Effector memory CD8-positive, alpha-beta T cell (primary cell): ENCODE data around the gene MOV10.
A peak's percentile ranks its signal among the peaks of the same experiment; 100 is the strongest.
"Not testable (repeated sequence)": the region's sequence is repeated elsewhere in the genome, so short reads cannot be mapped to it uniquely, and the experiment has no call there.

Source experiments
- ATAC-seq: fragments of 150-1000 bp; cut with Tn5 transposase; replicated peaks from 2 replicates; pipeline ENCODE4 v1.10.0; 2021; ENCODE audit warnings: mild to moderate bottlenecking, moderate library complexity
- DNase-seq, 3 experiments: peaks; one replicate each; pipeline ENCODE4 v3.0.0; 2021
- H3K27ac Mint-ChIP-seq, 2 donors: one replicate each; pipeline ENCODE4 v1.8.0; 2022; ENCODE audit warnings: mild to moderate bottlenecking in 2 of 2, mixed read lengths in 2 of 2, moderate library complexity in 2 of 2
- H3K27me3 Mint-ChIP-seq, 2 donors: one replicate each; pipeline ENCODE4 v1.8.0; 2022; ENCODE audit warnings: mixed read lengths in 2 of 2
- H3K36me3 Mint-ChIP-seq: one replicate; pipeline ENCODE4 v1.8.0; 2022; ENCODE audit warnings: mild to moderate bottlenecking, moderate library complexity, mixed read lengths; ENCODE audit not compliant: insufficient read depth
- H3K4me1 Mint-ChIP-seq, 2 donors: one replicate each; pipeline ENCODE4 v1.8.0; 2022; ENCODE audit warnings: low read depth in 2 of 2, mixed read lengths in 2 of 2
- H3K4me3 Mint-ChIP-seq, 2 donors: one replicate each; pipeline ENCODE4 v1.8.0; 2022; ENCODE audit warnings: mild to moderate bottlenecking in 2 of 2, mixed read lengths in 2 of 2, moderate library complexity in 2 of 2
- H3K9me3 Mint-ChIP-seq, 2 donors: one replicate each; pipeline ENCODE4 v1.8.0; 2022; ENCODE audit warnings: mixed read lengths in 2 of 2

Gene MOV10

DNA sequence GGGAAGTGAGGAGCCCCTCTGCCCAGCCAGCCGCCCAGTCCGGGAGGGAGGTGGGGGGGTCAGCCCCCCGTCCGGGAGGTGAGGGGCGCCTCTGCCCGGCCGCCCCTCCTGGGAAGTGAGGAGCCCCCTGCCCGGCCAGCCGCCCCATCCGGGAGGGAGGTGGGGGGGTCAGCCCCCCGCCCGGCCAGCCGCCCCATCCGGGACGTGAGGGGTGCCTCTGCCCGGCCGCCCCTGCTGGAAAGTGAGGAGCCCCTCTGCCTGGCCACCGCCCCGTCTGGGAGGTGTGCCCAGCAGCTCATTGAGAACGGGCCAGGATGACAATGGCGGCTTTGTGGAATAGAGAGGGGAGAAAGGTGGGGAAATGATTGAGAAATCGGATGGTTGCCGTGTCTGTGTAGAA is 34.0 kb upstream of the MOV10 start:
- H3K4me3 Mint-ChIP-seq, ATAC-seq, H3K27me3 Mint-ChIP-seq, H3K9me3 Mint-ChIP-seq, H3K27ac Mint-ChIP-seq, DNase-seq: not testable (repeated sequence)
- peaks cover 18% of the 10 kb centered on the region for H3K36me3 Mint-ChIP-seq
- H3K4me1 Mint-ChIP-seq = peaks cover 32 to 53% of the 10 kb centered on the region in 2 donors

DNA sequence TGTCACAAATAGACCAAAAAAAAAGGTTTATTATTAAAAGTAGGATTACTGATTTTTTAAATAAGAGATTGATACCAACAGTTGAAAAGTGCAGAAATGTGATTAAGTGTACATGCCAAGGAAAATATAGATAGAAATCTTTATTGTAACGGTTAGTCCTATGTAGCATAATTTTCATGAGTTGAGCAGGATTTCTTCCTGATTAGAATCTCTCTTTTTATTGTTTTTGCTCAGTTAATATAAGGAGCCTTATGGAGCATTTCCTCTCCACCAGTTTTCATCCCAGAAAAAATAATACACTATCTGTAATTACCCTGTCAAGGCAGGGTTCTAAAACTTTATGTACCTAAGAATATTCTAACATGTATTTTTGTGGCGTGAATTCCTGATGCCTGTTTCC is 31.4 kb upstream of the MOV10 start:
- no peaks in the 10 kb centered on the region for H3K27me3 Mint-ChIP-seq
- ATAC-seq (no peak), DNase-seq (no peak)
- no peak overlapping the region for H3K4me3 Mint-ChIP-seq
- H3K4me1 Mint-ChIP-seq = peaks cover 25 to 50% of the 10 kb centered on the region in 2 donors
- H3K9me3 Mint-ChIP-seq = no peaks in the 10 kb centered on the region
- H3K27ac Mint-ChIP-seq = peak overlapping the region in 1 of 2 donors; percentile 62
- peaks cover 35% of the 10 kb centered on the region for H3K36me3 Mint-ChIP-seq

DNA sequence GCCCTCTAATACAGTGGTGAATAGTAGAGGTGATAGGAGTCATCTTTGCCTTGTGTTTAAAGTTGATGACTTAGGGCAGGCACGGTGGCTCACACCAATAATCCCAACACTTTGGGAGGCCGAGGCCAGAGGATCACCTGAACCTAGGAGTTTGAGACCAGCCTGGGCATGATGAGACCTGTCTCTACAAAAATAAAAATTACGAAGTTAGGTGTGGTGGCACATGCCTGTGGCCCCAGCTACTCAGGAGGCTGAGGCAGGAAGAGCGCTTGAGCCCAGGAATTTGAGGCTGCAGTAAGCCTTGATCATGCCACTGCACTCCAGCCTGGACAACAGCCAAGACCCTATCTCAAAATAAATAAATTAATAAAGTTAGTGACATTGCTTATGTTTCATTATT is 28.2 kb upstream of the MOV10 start:
- DNase-seq (no peak), ATAC-seq (no peak)
- H3K9me3 Mint-ChIP-seq = no peaks in the 10 kb centered on the region
- peak overlapping the region; percentile 14 to 62 for H3K4me3 Mint-ChIP-seq
- H3K27ac Mint-ChIP-seq = peak overlapping the region; percentile 63 to 86
- H3K27me3 Mint-ChIP-seq = no peaks in the 10 kb centered on the region
- H3K4me1 Mint-ChIP-seq = peaks cover 26 to 52% of the 10 kb centered on the region in 2 donors
- H3K36me3 Mint-ChIP-seq = peaks cover 67% of the 10 kb centered on the region

DNA sequence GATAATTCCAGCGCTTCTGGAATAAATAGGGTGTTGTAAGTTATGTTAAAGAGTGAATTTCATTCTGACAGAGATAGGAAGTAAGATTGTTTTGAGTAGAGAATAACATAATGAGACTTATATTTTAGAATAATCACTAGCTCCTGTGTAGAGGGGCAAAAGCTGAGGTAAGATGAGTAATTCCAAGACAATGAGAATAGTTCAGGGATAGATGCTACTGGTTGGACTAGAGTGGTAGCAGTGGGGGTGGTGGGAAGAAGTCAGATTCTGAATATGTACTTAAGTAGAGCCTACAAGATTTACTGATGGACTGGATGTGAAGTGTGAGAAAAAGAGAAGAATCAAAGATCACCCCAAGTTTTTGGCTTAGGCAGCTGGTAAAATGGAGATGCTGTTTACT is 23.3 kb upstream of the MOV10 start:
- peaks cover 7 to 29% of the 10 kb centered on the region in 2 donors for H3K4me1 Mint-ChIP-seq
- peaks cover 86% of the 10 kb centered on the region for H3K36me3 Mint-ChIP-seq
- no peaks in the 10 kb centered on the region for H3K9me3 Mint-ChIP-seq
- ATAC-seq (no peak), DNase-seq (no peak)
- no peak overlapping the region for H3K4me3 Mint-ChIP-seq
- H3K27me3 Mint-ChIP-seq = no peaks in the 10 kb centered on the region
- peak overlapping the region in 1 of 2 donors; percentile 3 for H3K27ac Mint-ChIP-seq

DNA sequence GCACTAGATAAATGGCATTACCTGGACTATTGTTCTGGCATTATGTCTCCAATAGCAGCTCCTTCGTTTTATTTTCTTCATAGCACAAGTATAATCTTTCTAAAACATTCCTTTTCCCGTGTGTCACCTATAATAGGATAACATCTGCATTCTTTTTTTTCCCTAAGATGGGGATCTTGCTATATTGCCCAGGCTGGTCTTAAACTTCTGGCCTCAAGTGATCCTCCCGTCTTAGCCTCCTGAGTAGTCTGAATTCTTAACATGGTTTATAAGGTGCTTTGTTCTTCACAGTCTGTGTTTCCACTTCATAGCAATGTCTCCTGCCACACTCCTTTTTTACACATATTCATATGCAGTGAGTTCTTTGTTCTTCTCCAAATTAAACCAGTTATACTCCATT is 8.6 kb upstream of the MOV10 start:
- Mint-ChIP-seq H3K4me1 (peaks cover 16 to 19% of the 10 kb centered on the region in 2 donors), H3K36me3 (peaks cover 92% of the 10 kb centered on the region), H3K27ac (no peak overlapping the region), H3K9me3 (no peaks in the 10 kb centered on the region), H3K27me3 (no peaks in the 10 kb centered on the region), H3K4me3 (no peak overlapping the region)
- ATAC-seq (no peak), DNase-seq (no peak)

DNA sequence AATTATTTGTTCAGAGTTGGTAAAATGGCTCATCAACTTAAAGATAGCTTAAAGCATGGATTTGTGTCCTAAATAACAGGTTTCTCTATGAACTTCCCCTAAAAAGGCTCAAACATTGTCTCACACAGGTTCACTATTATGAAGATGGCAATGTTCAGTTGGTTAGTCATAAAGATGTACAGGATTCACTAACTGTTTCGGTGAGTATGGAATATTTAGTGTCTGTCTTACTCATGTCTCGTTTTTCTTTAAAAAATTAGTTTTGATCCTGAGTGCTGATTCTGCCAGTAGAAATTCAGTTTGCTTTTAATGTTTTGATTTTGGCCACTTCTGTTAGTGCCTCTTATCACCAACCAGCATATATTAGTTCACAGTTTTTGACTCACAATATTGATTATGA is 7.5 kb upstream of the MOV10 start:
- H3K27me3 Mint-ChIP-seq = no peaks in the 10 kb centered on the region
- DNase-seq (no peak), ATAC-seq (no peak)
- H3K27ac Mint-ChIP-seq = peak overlapping the region; percentile 97 to 98
- H3K4me3 Mint-ChIP-seq = no peak overlapping the region
- peaks cover 16 to 19% of the 10 kb centered on the region in 2 donors for H3K4me1 Mint-ChIP-seq
- no peaks in the 10 kb centered on the region for H3K9me3 Mint-ChIP-seq
- peaks cover 86% of the 10 kb centered on the region for H3K36me3 Mint-ChIP-seq

DNA sequence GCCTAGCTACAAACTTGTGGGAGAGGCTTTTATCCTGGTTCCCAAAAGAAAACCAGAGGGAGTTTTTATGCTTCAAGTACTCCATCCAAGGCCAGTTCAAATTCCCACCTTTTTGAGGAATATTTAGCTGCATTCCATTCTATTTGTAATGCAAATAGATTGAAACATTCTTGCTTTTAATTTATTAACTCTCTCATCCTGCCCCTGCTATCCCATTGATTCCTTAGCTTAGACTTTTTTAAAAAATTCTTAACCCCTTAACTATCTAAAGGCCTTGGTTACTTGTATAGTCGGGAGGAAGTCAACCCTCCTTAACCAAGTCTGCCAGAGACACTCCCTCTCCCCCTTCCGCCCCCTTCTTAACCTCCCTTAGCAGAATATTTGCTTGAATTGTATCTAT is 2.5 kb upstream of the MOV10 start:
- Mint-ChIP-seq H3K27ac (peak overlapping the region; percentile 96 to 99), H3K27me3 (no peaks in the 10 kb centered on the region), H3K4me1 (peaks cover 41 to 50% of the 10 kb centered on the region in 2 donors), H3K36me3 (peaks cover 65% of the 10 kb centered on the region), H3K4me3 (no peak overlapping the region), H3K9me3 (no peaks in the 10 kb centered on the region)
- DNase-seq = no peak
- no peak for ATAC-seq

DNA sequence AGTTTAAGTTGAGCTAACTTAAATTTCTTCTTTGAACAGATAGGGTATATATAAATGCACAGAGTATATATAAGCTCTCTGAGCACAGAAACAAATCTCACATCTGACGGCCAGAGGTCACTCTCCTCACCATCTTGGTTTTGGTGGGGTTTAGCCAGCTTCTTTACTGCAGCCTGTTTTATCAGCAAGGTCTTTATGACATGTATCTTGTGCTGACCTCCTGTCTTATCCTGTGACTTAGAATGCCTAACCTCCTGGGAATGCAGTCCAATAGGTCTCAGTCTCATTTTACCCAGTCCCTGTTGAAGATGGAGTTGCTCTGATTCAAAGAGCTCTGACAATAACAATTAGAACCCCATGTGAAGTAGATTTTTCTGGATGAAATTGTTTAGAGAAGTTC is 1.6 kb upstream of the MOV10 start:
- ATAC-seq (no peak), DNase-seq (no peak)
- Mint-ChIP-seq H3K4me3 (peak overlapping the region; percentile 44 to 51), H3K27me3 (no peaks in the 10 kb centered on the region), H3K27ac (peak overlapping the region; percentile 96 to 99), H3K36me3 (peaks cover 57% of the 10 kb centered on the region), H3K4me1 (peaks cover 45 to 53% of the 10 kb centered on the region in 2 donors), H3K9me3 (no peaks in the 10 kb centered on the region)

DNA sequence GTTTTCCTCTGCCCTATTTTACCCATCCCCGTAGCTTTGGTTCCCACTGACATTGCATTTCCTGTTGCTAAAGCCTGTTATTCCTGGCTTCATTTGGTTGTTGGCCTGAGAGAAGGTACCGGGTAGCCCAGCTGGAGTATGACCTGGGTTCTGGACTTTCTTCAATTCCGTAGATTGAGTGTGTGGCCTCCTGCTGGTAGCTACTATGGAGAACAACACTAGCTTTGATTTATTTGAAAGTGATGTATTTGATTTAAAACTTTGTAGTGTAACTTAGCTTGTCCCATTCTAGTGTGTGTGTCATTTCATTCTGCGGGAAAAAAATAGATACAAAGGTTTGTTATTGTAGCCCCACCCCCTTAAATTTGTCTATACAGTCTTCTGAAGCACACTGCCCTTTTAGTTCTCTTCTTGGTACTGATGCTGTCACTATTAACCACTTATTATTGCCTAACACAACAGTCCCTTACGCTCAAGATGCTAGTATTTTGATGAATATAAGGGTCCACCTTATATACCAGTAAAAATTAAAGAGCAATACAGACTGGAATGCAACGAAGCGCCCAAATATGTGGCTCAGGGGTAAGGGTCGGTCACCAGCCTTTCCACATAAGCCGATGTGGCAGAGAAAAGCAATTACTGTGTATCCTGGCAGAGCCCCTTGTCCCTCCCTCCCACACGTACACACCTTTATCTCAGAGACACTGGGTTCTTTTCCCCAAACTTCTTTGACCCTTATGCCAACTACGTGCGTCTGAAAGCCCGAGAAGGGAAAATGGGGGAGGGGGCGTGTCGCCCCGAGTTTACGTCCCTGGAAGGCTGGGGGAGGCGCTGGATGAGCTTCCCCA is 643 bp upstream of the MOV10 start:
- ATAC-seq (peak; percentile 22), DNase-seq (no peak)
- H3K36me3 Mint-ChIP-seq = peaks cover 47% of the 10 kb centered on the region
- no peaks in the 10 kb centered on the region for H3K9me3 Mint-ChIP-seq
- H3K4me1 Mint-ChIP-seq = peaks cover 45 to 51% of the 10 kb centered on the region in 2 donors
- peak overlapping the region; percentile 96 to 99 for H3K27ac Mint-ChIP-seq
- H3K4me3 Mint-ChIP-seq = peak overlapping the region; percentile 98 to 100
- no peaks in the 10 kb centered on the region for H3K27me3 Mint-ChIP-seq

DNA sequence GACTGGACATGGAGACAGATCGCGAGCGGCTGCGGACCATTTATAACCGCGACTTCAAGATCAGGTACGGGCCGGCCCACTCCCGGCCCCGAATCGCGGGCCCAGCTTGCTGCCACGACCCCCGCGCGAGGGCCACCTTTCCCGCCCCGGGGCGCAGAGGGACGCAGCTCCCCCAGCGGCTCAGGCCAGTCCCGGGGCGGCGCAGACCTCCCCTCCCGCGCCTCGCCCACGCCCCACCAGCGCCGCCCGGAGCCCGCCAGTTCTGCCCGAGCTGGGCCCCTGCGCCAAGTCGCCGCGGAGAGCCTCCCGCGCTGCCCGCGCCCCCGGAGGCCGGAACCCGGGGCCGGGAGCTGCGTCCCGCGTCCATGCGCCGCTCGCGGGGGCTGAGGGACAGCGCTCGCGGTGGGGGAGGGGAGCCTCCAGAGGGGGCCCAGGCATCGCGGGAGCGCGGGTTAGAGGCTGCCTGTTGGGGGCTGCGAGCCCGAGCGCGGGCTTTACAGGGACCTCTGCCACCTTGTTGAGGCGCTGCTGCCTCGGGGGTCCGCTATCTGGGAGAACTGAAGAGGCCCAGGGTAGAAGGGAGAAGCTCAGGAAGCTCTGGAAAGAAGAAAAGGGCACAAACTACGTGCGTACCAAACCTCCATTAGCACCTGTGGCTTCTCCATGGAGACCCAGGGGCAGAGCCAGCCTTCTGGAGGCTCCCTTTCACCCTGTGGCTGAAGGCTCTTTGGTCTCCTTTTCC is 698 bp downstream of the MOV10 start:
- peaks cover 47 to 52% of the 10 kb centered on the region in 2 donors for H3K4me1 Mint-ChIP-seq
- no peaks in the 10 kb centered on the region for H3K9me3 Mint-ChIP-seq
- H3K27me3 Mint-ChIP-seq = no peaks in the 10 kb centered on the region
- H3K4me3 Mint-ChIP-seq = peak overlapping the region; percentile 98 to 100
- peaks cover 34% of the 10 kb centered on the region for H3K36me3 Mint-ChIP-seq
- ATAC-seq = peak; percentile 47
- H3K27ac Mint-ChIP-seq = peak overlapping the region; percentile 96 to 99
- peak; percentile 22 to 38 (median 27) for DNase-seq

DNA sequence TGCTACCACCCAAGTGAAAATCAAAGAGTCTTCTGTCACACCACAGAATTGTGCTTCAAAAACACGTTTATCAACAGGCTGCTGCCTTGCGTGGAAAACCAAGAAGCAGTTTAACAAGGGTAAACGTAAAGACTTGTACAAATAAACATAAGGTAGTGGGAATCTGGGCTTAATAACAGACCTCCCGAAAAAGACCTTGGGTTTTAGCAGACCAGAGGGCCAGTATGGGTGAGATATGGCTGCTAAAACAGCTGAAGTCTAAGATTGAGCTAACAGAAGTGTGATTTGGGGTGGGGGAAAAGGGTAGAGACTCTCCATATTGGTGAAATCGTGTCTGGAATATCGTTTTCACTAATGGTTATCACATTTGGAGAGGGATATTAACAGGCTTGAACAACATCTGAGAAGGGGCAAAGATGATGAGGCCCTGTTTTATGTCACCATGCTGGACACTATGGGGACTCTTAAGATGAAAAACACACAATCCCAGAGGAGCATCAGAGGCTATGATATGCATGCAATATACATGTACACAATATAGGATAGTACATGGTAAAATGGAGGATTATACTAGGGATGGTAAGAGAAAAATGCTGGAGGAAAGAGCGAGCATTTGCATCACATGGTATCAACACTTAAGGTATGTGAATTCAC is 1.4 kb downstream of the MOV10 start:
- H3K4me3 Mint-ChIP-seq = peak overlapping the region; percentile 98 to 100
- H3K36me3 Mint-ChIP-seq = peaks cover 28% of the 10 kb centered on the region
- DNase-seq (no peak), ATAC-seq (no peak)
- no peaks in the 10 kb centered on the region for H3K9me3 Mint-ChIP-seq
- H3K27ac Mint-ChIP-seq = peak overlapping the region; percentile 62 to 99
- H3K4me1 Mint-ChIP-seq = peaks cover 47 to 52% of the 10 kb centered on the region in 2 donors
- no peaks in the 10 kb centered on the region for H3K27me3 Mint-ChIP-seq

DNA sequence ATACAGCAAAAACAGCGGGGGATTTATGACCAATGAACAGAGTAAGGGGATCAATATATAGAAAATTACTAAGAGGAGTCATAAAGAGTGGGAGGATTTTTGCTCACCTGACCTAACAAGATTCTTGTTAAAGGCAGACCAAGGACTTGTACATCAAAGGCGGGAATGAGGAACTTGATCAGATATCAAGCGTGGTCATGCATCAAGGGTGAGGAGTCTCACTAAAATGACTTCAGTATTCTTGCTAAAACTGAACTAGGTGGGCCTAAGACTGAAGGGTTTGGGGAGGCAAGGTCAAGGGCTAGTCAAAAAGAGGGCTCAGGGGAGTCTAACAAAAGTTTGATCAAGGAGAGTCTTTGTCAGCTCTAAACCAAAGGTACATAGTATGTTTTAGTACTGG is 2.1 kb downstream of the MOV10 start:
- H3K9me3 Mint-ChIP-seq = no peaks in the 10 kb centered on the region
- no peaks in the 10 kb centered on the region for H3K27me3 Mint-ChIP-seq
- no peak for ATAC-seq

DNA sequence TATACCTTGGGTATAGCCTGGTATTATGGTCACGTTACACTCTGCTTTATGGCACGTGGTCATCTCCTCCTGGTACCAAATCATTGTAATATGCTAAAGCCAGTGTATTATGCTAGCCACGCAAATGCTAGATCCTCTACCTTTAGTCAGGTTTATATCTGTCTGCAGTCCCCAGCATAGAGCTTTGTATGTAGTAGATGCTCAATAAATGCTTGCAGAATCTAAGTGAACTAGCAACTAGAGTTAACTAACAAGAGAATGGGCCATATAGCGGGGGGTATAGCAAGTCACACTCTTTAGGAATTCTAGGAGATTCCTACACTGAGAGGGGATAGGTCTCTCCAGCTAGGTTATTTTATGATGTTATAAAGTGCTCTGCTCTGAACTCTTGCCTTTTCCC is 3.0 kb downstream of the MOV10 start:
- Mint-ChIP-seq H3K4me3 (no peak overlapping the region), H3K36me3 (peaks cover 22% of the 10 kb centered on the region), H3K4me1 (peaks cover 47 to 48% of the 10 kb centered on the region in 2 donors), H3K27ac (no peak overlapping the region), H3K27me3 (no peaks in the 10 kb centered on the region), H3K9me3 (no peaks in the 10 kb centered on the region)
- DNase-seq (no peak), ATAC-seq (no peak)

More for the DNA sequence above, 2.1 kb downstream of the MOV10 start:
- peaks cover 47 to 52% of the 10 kb centered on the region in 2 donors for H3K4me1 Mint-ChIP-seq
- no peak for DNase-seq
- peak overlapping the region in 1 of 2 donors; percentile 12 for H3K27ac Mint-ChIP-seq
- peaks cover 27% of the 10 kb centered on the region for H3K36me3 Mint-ChIP-seq
- peak overlapping the region; percentile 98 to 100 for H3K4me3 Mint-ChIP-seq
